Stomach (tissue), 9 donors: ENCODE data around the gene CACNA2D4. TPM values are rescaled to one million over a fixed set of nuclear protein-coding genes. Genes with fewer than 3 reads are reported as not detected.

Experiments
- DNase-seq, 2 donors: peaks; one replicate each; pipeline versions ENCODE4 v3.0.0 to v3.0.0-alpha.2; 2013 to 2019
- H3K27ac ChIP-seq, 5 donors: fragments of 200-600 bp in 4 of 5; sonication (generic) in 4 of 5; one replicate each; pipeline ENCODE4 v1.5.1; 2013 to 2019; ENCODE audit warnings: mild to moderate bottlenecking in 1 of 5, moderate library complexity in 1 of 5
- H3K27me3 ChIP-seq, 3 donors: fragments of 200-600 bp; sonication (generic); one replicate each; pipeline ENCODE4 v1.5.1; 2017 to 2019; ENCODE audit warnings: mixed run types in 1 of 3
- H3K36me3 ChIP-seq, 4 donors: fragments of 200-600 bp; sonication (generic); 1 replicate in 3 of 4; 2 replicates in 1 of 4; pipeline ENCODE4 v1.5.1; 2016 to 2019
- H3K4me1 ChIP-seq, 4 donors: fragments of 200-600 bp; sonication (generic); one replicate each; pipeline ENCODE4 v1.5.1; 2016 to 2019
- H3K4me3 ChIP-seq, 4 donors: fragments of 200-600 bp; sonication (generic) in 3 of 4; one replicate each; pipeline ENCODE4 v1.5.1; 2016 to 2019; ENCODE audit warnings: mild to moderate bottlenecking in 1 of 4
- H3K9me3 ChIP-seq, 4 donors: fragments of 200-600 bp; sonication (generic); one replicate each; pipeline ENCODE4 v1.5.1; 2016 to 2019
- EP300 ChIP-seq: sonication (generic); formaldehyde crosslinking; IDR thresholded peaks from one replicate; pipeline ENCODE4 v1.6.1; 2017; ENCODE audit warnings: antibody characterized with exemption
- POLR2A ChIP-seq, 4 donors: fragments of 450-650 bp; IDR thresholded peaks; one replicate each; pipeline ENCODE4 v1.6.1; 2016; ENCODE audit warnings: antibody characterized with exemption in 4 of 4, control low read depth in 2 of 4, mild to moderate bottlenecking in 1 of 4, moderate library complexity in 1 of 4
- POLR2AphosphoS5 ChIP-seq, 3 donors: sonication (generic); formaldehyde crosslinking; IDR thresholded peaks; one replicate each; pipeline ENCODE4 v1.6.1; 2016; ENCODE audit warnings: antibody characterized with exemption in 3 of 3
- WGBS, 5 donors: extraction: QIAGEN DNeasy Blood & Tissue Kit in 3 of 5; methylation state at CpG; one replicate each; pipeline versions ENCODE4 v1.1.5 to v1.1.7; 2013 to 2018; 5-methylcytosine and 5-hydroxymethylcytosine counted together
- intact Hi-C: fragments of 100-400 bp; cut with DNase I; formaldehyde crosslinking; loops from one replicate; pipeline ENCODE4 v1.15.1; 2023; ENCODE audit warnings: low total_unique reads
- polyA plus RNA-seq, 3 donors: library from polyadenylated mRNA; stranded (reverse); fragments of 200-250 nt; gene quantifications; one replicate each; pipeline ENCODE4 v1.2.3, GENCODE V29; 2013
- total RNA-seq, 5 donors: library from RNA; depleted of rRNA; stranded (reverse); fragments of >200 nt; gene quantifications; one replicate each; pipeline versions ENCODE4 v1.1.0 to v1.2.3, GENCODE V29; 2014 to 2016
- TF ChIP-seq, protein P1 (sequence below), 7 experiments: fragments of 450-650 bp in 4 of 7; fragments of 200-600 bp in 3 of 7; sonication (generic) in 3 of 7; IDR thresholded peaks; one replicate each; pipeline ENCODE4 v1.5.1; 2016 to 2019; ENCODE audit warnings: antibody characterized with exemption in 7 of 7, control low read depth in 2 of 7, mild to moderate bottlenecking in 1 of 7
- donor health status: healthy with polysubstance abuse.
- donor health status: Bipolar disorder and iron deficiency.
- donor health status: healthy.

Gene CACNA2D4
- total and polyA plus RNA-seq, 8 donors, result 0.58 to 3.5 (median 1.8) TPM; not detected in 1

DNA sequence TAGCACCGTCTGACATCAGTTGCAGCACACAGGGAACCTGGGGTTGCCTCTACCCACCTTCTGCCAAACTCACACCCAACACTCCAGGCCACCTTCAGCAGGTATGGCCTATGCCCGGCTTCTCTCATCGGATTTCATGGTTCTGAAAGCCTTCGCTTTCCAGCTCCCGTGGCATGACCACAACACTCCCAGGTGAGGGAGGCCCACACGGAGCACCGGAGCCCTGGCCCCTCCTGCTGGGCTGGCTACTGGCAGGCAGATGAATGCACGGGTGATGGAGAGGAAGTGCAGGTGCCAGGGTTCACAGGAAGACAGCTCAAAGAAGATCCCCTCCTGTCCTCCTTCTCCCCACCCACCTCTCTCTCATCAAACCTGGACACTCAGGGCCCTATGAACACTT, 37.2 kb downstream of the CACNA2D4 start:
- no peaks in the 10 kb centered on the region for H3K36me3 ChIP-seq
- 57 to 95% (median 83%) methylated on average over 8 of the region's 8 CpGs for WGBS, 5 donors
- no peak overlapping the region for H3K27ac ChIP-seq
- DNase-seq, result no peak
- no peaks in the 10 kb centered on the region for H3K9me3 ChIP-seq
- TF ChIP-seq EP300, result no peak
- no peak for TF ChIP-seq POLR2AphosphoS5 (IDR thresholded peaks at IDR 0.05)
- no peak for TF ChIP-seq POLR2A (IDR thresholded peaks at IDR 0.05)
- TF ChIP-seq, protein P1, sequence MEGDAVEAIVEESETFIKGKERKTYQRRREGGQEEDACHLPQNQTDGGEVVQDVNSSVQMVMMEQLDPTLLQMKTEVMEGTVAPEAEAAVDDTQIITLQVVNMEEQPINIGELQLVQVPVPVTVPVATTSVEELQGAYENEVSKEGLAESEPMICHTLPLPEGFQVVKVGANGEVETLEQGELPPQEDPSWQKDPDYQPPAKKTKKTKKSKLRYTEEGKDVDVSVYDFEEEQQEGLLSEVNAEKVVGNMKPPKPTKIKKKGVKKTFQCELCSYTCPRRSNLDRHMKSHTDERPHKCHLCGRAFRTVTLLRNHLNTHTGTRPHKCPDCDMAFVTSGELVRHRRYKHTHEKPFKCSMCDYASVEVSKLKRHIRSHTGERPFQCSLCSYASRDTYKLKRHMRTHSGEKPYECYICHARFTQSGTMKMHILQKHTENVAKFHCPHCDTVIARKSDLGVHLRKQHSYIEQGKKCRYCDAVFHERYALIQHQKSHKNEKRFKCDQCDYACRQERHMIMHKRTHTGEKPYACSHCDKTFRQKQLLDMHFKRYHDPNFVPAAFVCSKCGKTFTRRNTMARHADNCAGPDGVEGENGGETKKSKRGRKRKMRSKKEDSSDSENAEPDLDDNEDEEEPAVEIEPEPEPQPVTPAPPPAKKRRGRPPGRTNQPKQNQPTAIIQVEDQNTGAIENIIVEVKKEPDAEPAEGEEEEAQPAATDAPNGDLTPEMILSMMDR (IDR thresholded peaks at IDR 0.05), result no peak
- peaks cover 0 to 11% (median 0%) of the 10 kb centered on the region in 3 donors for H3K27me3 ChIP-seq
- H3K4me1 ChIP-seq, result peaks cover 0 to 5% (median 4%) of the 10 kb centered on the region in 4 donors
- intact Hi-C loops, result no loop called here
- H3K4me3 ChIP-seq, result no peak overlapping the region

DNA sequence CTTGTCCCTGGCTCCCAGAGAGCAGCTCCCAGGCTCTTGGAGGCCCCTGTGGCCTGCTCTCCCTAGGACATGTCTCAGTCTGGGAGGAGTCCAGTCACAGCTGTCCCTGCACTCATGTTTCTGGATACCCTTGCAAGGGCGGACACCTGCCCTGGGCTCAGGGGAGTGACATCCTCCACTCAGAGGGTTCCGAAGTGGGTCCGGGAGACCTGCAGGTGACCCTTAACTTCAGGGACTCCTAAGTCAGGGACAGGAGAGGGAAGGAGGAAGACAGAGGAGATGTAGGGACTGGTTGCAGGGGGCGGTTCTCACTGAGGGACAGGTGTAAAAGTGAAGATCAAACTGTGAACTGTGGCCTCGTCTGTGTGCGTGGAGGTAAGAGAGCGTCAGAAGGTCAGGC, 37.6 kb downstream of the CACNA2D4 start:
- no peaks in the 10 kb centered on the region for H3K9me3 ChIP-seq
- H3K27ac ChIP-seq, result no peak overlapping the region
- intact Hi-C loops, result no loop called here
- peaks cover 0 to 4% (median under 1%) of the 10 kb centered on the region in 4 donors for H3K4me1 ChIP-seq
- TF ChIP-seq, protein P1 (IDR thresholded peaks at IDR 0.05), result no peak
- TF ChIP-seq POLR2AphosphoS5 (IDR thresholded peaks at IDR 0.05) (no peak), EP300 (no peak), POLR2A (IDR thresholded peaks at IDR 0.05) (no peak)
- DNase-seq, result no peak
- H3K27me3 ChIP-seq, result peaks cover 0 to 13% (median 0%) of the 10 kb centered on the region in 3 donors
- no peak overlapping the region for H3K4me3 ChIP-seq
- 88 to 95% (median 94%) methylated on average over 7 of the region's 7 CpGs for WGBS, 5 donors
- H3K36me3 ChIP-seq, result no peaks in the 10 kb centered on the region

DNA sequence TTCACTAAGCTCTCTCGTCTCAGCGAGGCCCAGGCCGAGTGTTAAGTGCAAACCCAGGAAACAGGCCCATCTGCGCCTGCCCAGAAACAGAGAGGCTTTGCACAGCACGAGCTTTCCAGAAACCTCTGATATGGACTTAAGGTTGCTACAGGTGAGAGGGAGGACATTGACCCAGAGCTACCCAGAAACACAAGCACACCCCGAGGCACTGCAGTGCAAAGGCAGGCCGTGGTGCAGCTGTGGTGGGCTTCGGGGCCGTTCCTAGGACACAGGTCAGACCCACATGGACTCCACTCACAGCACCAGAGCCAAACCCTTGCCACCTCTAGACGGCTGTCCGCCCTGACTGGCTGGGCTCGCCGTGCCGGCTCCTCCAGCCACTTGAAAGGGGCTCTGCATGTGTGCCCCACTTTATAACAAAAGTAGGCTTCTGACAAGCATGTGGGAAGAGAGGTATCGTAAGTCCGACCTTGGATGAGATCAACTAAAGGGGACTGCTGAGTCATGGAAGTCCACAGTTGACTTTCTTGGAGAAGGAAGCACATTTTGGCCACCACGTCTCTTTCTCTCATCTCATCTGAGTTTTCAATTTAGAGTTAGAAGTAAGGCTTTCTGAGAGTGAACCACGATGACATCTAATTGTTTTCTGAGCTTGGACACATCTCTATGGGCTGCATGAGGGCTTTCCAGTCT, 38.2 kb downstream of the CACNA2D4 start:
- Histone ChIP-seq H3K4me1 (peaks cover 0 to 1% (median 0%) of the 10 kb centered on the region in 4 donors), H3K27me3 (peaks cover 0 to 19% (median 0%) of the 10 kb centered on the region in 3 donors), H3K9me3 (no peaks in the 10 kb centered on the region), H3K27ac (no peak overlapping the region), H3K36me3 (no peaks in the 10 kb centered on the region), H3K4me3 (no peak overlapping the region)
- no peak for DNase-seq
- TF ChIP-seq POLR2AphosphoS5 (IDR thresholded peaks at IDR 0.05) (no peak), POLR2A (IDR thresholded peaks at IDR 0.05) (no peak), EP300 (no peak)
- TF ChIP-seq, protein P1 (IDR thresholded peaks at IDR 0.05), result no peak
- intact Hi-C loops, result no loop called here
- WGBS, 5 donors, result 82 to 87% (median 86%) methylated on average over 15 to 18 of the region's 18 CpGs

DNA sequence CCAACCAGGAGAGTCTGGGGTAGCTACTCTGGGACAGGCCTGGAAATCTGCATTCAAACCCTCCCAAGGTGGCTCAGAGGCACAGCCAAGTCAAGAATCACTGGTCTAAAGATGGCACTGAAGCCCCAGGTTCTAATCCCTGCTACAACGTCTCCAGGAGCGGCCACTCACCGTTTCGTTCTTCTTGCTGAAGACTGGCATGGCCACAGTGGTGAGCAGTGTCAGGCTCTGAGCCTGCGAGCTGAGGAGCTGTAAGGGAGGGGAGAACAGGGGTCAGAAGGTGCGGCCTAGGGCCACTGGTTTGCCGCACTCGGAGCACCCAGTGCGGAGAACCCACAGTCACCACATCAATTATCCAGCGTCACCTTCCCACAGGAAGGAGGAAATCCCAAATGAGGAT, 38.8 kb downstream of the CACNA2D4 start:
- H3K4me1 ChIP-seq, result no peaks in the 10 kb centered on the region
- WGBS, 5 donors, result 92 to 96% (median 93%) methylated on average over 10 of the region's 10 CpGs
- no peak overlapping the region for H3K4me3 ChIP-seq
- no peak overlapping the region for H3K27ac ChIP-seq
- TF ChIP-seq, protein P1 (IDR thresholded peaks at IDR 0.05), result no peak
- TF ChIP-seq POLR2AphosphoS5 (IDR thresholded peaks at IDR 0.05) (no peak), POLR2A (IDR thresholded peaks at IDR 0.05) (no peak), EP300 (no peak)
- no peak for DNase-seq
- intact Hi-C loops, result no loop called here
- H3K36me3 ChIP-seq, result no peaks in the 10 kb centered on the region
- no peaks in the 10 kb centered on the region for H3K9me3 ChIP-seq
- peaks cover 0 to 20% (median 0%) of the 10 kb centered on the region in 3 donors for H3K27me3 ChIP-seq
